ENCODE data around the gene PPEF2. TPM values are rescaled to one million over a fixed set of nuclear protein-coding genes. Genes with fewer than 3 reads are reported as not detected.
"Not testable (repeated sequence)": the region's sequence is repeated elsewhere in the genome, so short reads cannot be mapped to it uniquely, and the experiment has no call there.

The PPEF2 gene
- total and polyA plus RNA-seq, 2 experiments from 2014 or later: not detected

DNA sequence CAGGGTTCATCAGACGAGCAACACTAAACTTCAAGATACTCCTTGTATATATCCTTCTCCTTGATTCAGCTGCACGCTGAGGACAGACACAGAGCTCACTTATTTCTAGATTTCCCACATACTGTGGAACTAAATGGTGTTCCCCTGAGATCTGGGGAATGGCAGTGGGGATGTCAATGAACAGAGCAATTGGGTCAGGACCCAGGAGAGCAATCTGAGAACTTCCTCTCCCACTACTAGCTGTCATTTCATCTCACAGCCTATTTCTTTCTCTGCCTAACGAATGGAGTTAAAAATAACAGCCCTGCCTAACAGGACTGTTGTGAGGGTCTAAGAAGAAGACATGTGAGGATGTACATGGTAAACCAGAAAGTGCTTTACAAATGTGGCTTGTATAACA lies 27.9 kb upstream of the PPEF2 start:
- Histone ChIP-seq H2AFZ (no peak overlapping the region), H3K9me2 (replicated peaks; ENCODE audit: insufficient read depth) (no peaks in the 10 kb centered on the region), H3K9me3 (ENCODE audit: low read depth) (no peaks in the 10 kb centered on the region), H4K20me1 (ENCODE audit: insufficient read depth, poor library complexity, severe bottlenecking) (no peaks in the 10 kb centered on the region), H3K27me3 (no peaks in the 10 kb centered on the region), H3K4me3 (no peak overlapping the region), H3K36me3 (replicated peaks; ENCODE audit: insufficient read depth, low read depth) (no peaks in the 10 kb centered on the region), H3K4me1 (ENCODE audit: insufficient read depth) (no peaks in the 10 kb centered on the region), H3K27ac (no peak overlapping the region), H3K79me2 (no peaks in the 10 kb centered on the region), H3K4me2 (no peak overlapping the region)
- TF ChIP-seq, protein P1, sequence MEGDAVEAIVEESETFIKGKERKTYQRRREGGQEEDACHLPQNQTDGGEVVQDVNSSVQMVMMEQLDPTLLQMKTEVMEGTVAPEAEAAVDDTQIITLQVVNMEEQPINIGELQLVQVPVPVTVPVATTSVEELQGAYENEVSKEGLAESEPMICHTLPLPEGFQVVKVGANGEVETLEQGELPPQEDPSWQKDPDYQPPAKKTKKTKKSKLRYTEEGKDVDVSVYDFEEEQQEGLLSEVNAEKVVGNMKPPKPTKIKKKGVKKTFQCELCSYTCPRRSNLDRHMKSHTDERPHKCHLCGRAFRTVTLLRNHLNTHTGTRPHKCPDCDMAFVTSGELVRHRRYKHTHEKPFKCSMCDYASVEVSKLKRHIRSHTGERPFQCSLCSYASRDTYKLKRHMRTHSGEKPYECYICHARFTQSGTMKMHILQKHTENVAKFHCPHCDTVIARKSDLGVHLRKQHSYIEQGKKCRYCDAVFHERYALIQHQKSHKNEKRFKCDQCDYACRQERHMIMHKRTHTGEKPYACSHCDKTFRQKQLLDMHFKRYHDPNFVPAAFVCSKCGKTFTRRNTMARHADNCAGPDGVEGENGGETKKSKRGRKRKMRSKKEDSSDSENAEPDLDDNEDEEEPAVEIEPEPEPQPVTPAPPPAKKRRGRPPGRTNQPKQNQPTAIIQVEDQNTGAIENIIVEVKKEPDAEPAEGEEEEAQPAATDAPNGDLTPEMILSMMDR (IDR thresholded peaks at IDR 0.05; ENCODE audit: poor library complexity): no peak
- TF ChIP-seq EZH2 (IDR thresholded peaks at IDR 0.05; ENCODE audit: borderline replicate concordance): no peak
- no peak for DNase-seq (ENCODE audit: low spot score)
- 88% methylated on average over 3 of the region's 3 CpGs for WGBS (ENCODE audit: low lambda C conversion rate, missing lambda C conversion rate)

DNA sequence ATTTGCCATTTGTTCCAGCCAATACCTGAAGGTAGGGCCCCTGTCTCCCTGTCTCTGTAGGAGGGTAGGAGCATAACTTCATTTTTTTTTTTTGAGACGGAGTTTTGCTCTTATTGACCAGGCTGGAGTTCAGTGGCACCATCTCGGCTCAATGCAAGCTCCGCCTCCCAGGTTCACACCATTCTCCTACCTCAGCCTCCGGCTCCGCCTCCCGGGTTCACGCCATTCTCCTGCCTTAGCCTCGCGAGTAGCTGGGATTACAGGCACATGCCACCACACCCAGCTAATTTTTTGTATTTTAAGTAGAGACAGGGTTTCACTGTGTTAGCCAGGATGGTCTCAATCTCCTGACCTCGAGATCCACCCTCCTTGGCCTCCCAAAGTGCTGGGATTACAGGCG lies 22.7 kb upstream of the PPEF2 start:
- DNase-seq (ENCODE audit: low spot score); H3K36me3 ChIP-seq (replicated peaks; ENCODE audit: insufficient read depth, low read depth); H3K4me3 ChIP-seq; H2AFZ ChIP-seq; H3K27ac ChIP-seq; H3K4me2 ChIP-seq; H3K9me2 ChIP-seq (replicated peaks; ENCODE audit: insufficient read depth); H3K27me3 ChIP-seq; H3K79me2 ChIP-seq; H3K4me1 ChIP-seq (ENCODE audit: insufficient read depth); H4K20me1 ChIP-seq (ENCODE audit: insufficient read depth, poor library complexity, severe bottlenecking); H3K9me3 ChIP-seq (ENCODE audit: low read depth): not testable (repeated sequence)
- WGBS (ENCODE audit: low lambda C conversion rate, missing lambda C conversion rate): 94% methylated on average over 11 of the region's 11 CpGs

DNA sequence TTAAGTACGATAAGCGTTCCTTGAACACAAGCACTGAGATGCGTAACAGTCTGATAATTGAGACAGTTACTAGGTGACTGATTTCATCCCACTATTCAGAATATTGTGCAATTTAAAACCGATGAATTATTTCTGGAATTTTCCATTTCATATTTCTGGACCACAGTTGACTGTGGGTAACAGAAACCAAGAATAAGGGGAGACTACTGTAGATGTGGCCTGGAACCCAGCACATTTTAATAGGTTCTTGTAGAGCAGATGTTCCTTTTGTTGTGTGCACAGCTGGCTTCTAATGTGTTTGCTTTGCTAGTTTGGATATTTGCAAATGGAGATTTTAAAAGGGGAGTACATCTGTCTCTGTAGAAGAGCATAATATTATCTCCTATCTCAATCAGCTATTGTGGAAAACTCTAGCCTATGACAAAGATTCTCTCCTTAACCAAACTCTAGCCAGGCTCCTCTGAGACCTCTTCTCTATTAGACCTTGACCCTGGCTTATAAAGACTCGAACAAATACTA lies 22.1 kb upstream of the PPEF2 start:
- no peaks in the 10 kb centered on the region for H3K9me3 ChIP-seq (ENCODE audit: low read depth)
- no peak overlapping the region for H3K4me3 ChIP-seq
- no peaks in the 10 kb centered on the region for H4K20me1 ChIP-seq (ENCODE audit: insufficient read depth, poor library complexity, severe bottlenecking)
- H2AFZ ChIP-seq: no peak overlapping the region
- H3K4me1 ChIP-seq (ENCODE audit: insufficient read depth): peaks cover 10% of the 10 kb centered on the region
- no peaks in the 10 kb centered on the region for H3K27me3 ChIP-seq
- H3K4me2 ChIP-seq: no peak overlapping the region
- DNase-seq (ENCODE audit: low spot score): no peak
- H3K9me2 ChIP-seq (replicated peaks; ENCODE audit: insufficient read depth): no peaks in the 10 kb centered on the region
- WGBS (ENCODE audit: low lambda C conversion rate, missing lambda C conversion rate): 86% methylated on average over 5 of the region's 5 CpGs
- H3K36me3 ChIP-seq (replicated peaks; ENCODE audit: insufficient read depth, low read depth): no peaks in the 10 kb centered on the region
- no peak overlapping the region for H3K27ac ChIP-seq
- TF ChIP-seq, protein P1 (IDR thresholded peaks at IDR 0.05; ENCODE audit: poor library complexity): no peak
- TF ChIP-seq EZH2phosphoT487 (IDR thresholded peaks at IDR 0.05; ENCODE audit: low read depth, severe bottlenecking, unreplicated experiment) (no peak), EZH2 (IDR thresholded peaks at IDR 0.05; ENCODE audit: borderline replicate concordance) (no peak)
- H3K79me2 ChIP-seq: no peaks in the 10 kb centered on the region

DNA sequence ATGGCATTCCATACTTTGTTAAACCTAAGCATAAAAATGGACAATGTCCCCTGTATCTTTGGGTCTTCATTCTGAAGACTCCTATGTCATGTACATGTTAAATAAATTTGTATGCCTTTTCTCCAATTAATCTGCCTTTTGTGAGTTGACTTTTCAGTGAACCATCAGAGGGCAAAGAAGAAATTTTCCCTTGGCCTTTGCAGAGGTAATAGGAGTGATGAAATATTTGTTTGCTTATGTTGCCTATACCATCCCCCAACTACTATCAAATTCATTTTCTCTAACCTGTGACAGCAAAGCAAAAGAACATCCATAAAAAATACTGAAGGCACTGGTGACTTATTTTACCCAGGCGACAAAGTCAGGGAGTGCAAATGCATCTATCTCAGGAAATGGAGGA lies 20.3 kb upstream of the PPEF2 start:
- Histone ChIP-seq H3K27ac (no peak overlapping the region), H2AFZ (no peak overlapping the region), H3K4me1 (ENCODE audit: insufficient read depth) (peaks cover 10% of the 10 kb centered on the region), H3K27me3 (no peaks in the 10 kb centered on the region), H4K20me1 (ENCODE audit: insufficient read depth, poor library complexity, severe bottlenecking) (no peaks in the 10 kb centered on the region), H3K4me2 (no peak overlapping the region), H3K79me2 (no peaks in the 10 kb centered on the region), H3K9me3 (ENCODE audit: low read depth) (no peaks in the 10 kb centered on the region), H3K9me2 (replicated peaks; ENCODE audit: insufficient read depth) (no peaks in the 10 kb centered on the region), H3K4me3 (no peak overlapping the region), H3K36me3 (replicated peaks; ENCODE audit: insufficient read depth, low read depth) (no peaks in the 10 kb centered on the region)
- TF ChIP-seq, protein P1 (IDR thresholded peaks at IDR 0.05; ENCODE audit: poor library complexity): no peak
- TF ChIP-seq EZH2phosphoT487 (IDR thresholded peaks at IDR 0.05; ENCODE audit: low read depth, severe bottlenecking, unreplicated experiment): no peak
- no peak for TF ChIP-seq EZH2 (IDR thresholded peaks at IDR 0.05; ENCODE audit: borderline replicate concordance)
- 100% methylated on average over 1 of the region's 1 CpG for WGBS (ENCODE audit: low lambda C conversion rate, missing lambda C conversion rate)
- DNase-seq (ENCODE audit: low spot score): no peak

Data from hepatocyte (in vitro differentiated cells).